ENCODE measurements around the gene SCUBE1. TPM values are rescaled to one million over a fixed set of nuclear protein-coding genes. Genes with fewer than 3 reads are reported as not detected.

Gene SCUBE1
- total and polyA plus RNA-seq, 2 of the 4 experiments (the other 2 are of a cell fraction): not detected

GRCh38 chr22:43152003-43152356 lies 191.2 kb downstream of the SCUBE1 start:
- Histone ChIP-seq H3K79me1 (ENCODE audit: low read depth in 1 of 2, low read length in 2 of 2) (peaks cover 7 to 55% of the 10 kb centered on the region in 2 experiments), H3K4me1 (ENCODE audit: control insufficient read depth, insufficient read depth, low read length) (peaks cover 11% of the 10 kb centered on the region), H3K9me1 (ENCODE audit: insufficient read depth, low read length) (peaks cover 13% of the 10 kb centered on the region; the same call in 1 of the 2 replicates), H3K4me3 (ENCODE audit: insufficient read depth, low read depth, low read length) (peak overlapping the region; percentile 76), H3K27me3 (ENCODE audit: control insufficient read depth, insufficient read depth, low read length) (no peaks in the 10 kb centered on the region), H4K91ac (ENCODE audit: insufficient read depth, low read depth, low read length) (peak overlapping the region; percentile 76), H2AK9ac (replicated peaks; ENCODE audit: low read depth, low read length, poor library complexity) (peak overlapping the region; percentile 91), H3K14ac (replicated peaks; ENCODE audit: low read depth, low read length) (peak overlapping the region; percentile 89), H3K9me3 (ENCODE audit: control insufficient read depth, insufficient read depth, low read length) (no peaks in the 10 kb centered on the region), H2BK20ac (ENCODE audit: low read depth, low read length) (no peak overlapping the region; the same call in 1 of the 2 replicates), H3K18ac (ENCODE audit: low read depth, low read length) (no peak overlapping the region), H3K56ac (ENCODE audit: extremely low read depth, insufficient read depth, low read length) (no peak overlapping the region), H2AK5ac (ENCODE audit: low read depth, low read length) (peak overlapping the region; percentile 71), H3K4me2 (ENCODE audit: low read depth, low read length) (peak overlapping the region; percentile 98), H2BK5ac (ENCODE audit: low read depth, low read length, poor library complexity, severe bottlenecking) (peak overlapping the region; percentile 61), H2BK120ac (ENCODE audit: low read depth, low read length) (peak overlapping the region; percentile 44; the same call in 1 of the 2 replicates), H4K20me1 (ENCODE audit: insufficient read depth, low read length) (peaks cover 27% of the 10 kb centered on the region), H2BK15ac (ENCODE audit: low read depth, low read length) (no peak overlapping the region), H4K5ac (ENCODE audit: low read depth, low read length) (peak overlapping the region; percentile 59; the same call in 1 of the 2 replicates), H3K9ac (ENCODE audit: low read depth, low read length) (peak overlapping the region; percentile 71), H3K27ac (ENCODE audit: insufficient read depth, low read length) (peak overlapping the region; percentile 82), H3K4ac (ENCODE audit: low read depth, low read length) (peak overlapping the region; percentile 84), H3K23ac (ENCODE audit: low read depth, low read length) (peak overlapping the region; percentile 58; the same call in 1 of the 2 replicates), H3K36me3 (ENCODE audit: control insufficient read depth, insufficient read depth, low read length) (peaks cover 2% of the 10 kb centered on the region; the same call in 1 of the 2 replicates), H4K8ac (ENCODE audit: low read depth in 2 of 2, low read length in 2 of 2) (peak overlapping the region; percentile 32 to 72), H2AFZ (replicated peaks; ENCODE audit: low read length, poor library complexity) (peak overlapping the region; percentile 96)
- BruUV-seq (replicated peaks): no TSS peak
- ChIA-PET CTCF (interaction anchor here (0.7 kb wide), 1 partner anchor 36 kb away, joined by 3 read pairs; no protein-coding TSS in a partner anchor), POLR2A (ENCODE audit: unreplicated experiment) (no interaction called here)
- peak; percentile 1; the same call in 1 of the 2 replicates for ATAC-seq (ENCODE audit: low read depth)
- in situ Hi-C loops (cut with MboI; ENCODE audit: low sequenced_read_pairs) (no loop called here), intact Hi-C loops (cut with micrococcal nuclease) (no loop called here), dilution Hi-C loops (cut with HindIII; ENCODE audit: low sequenced_read_pairs, unreplicated experiment) (no loop called here)
- 24% methylated on average over 10 of the region's 18 CpGs; no CpG with 5 or more reads in 1 of the 2 experiments for WGBS, 2 experiments (ENCODE audit: extremely low coverage in 2 of 2, insufficient read length in 1 of 2)
- TF ChIP-seq RAD21 (IDR thresholded peaks at IDR 0.05; ENCODE audit: low read length) (no peak), BHLHE40 (IDR thresholded peaks at IDR 0.05; ENCODE audit: low read depth, low read length) (no peak), USF2 (IDR thresholded peaks at IDR 0.05; ENCODE audit: low read depth, low read length) (no peak), RFX5 (IDR thresholded peaks at IDR 0.05; ENCODE audit: low read depth, low read length) (no peak), MXI1 (IDR thresholded peaks at IDR 0.05; ENCODE audit: borderline replicate concordance, low read depth, low read length) (no peak), POLR2A (IDR thresholded peaks at IDR 0.05; ENCODE audit: low read depth, low read length) (no peak), CEBPB (IDR thresholded peaks at IDR 0.05; ENCODE audit: low read depth, low read length) (no peak), CTCF (conservative IDR thresholded peaks at IDR 0.05; ENCODE audit: low read depth, low read length) (no peak), ELK1 (IDR thresholded peaks at IDR 0.05; ENCODE audit: borderline replicate concordance, low read depth, low read length) (no peak), MAFK (IDR thresholded peaks at IDR 0.05; ENCODE audit: low read depth, low read length) (no peak), FOS (IDR thresholded peaks at IDR 0.05; ENCODE audit: low read depth, low read length) (no peak), SMC3 (IDR thresholded peaks at IDR 0.05; ENCODE audit: low read depth, low read length) (no peak), RCOR1 (IDR thresholded peaks at IDR 0.05; ENCODE audit: insufficient replicate concordance, low read length) (no peak), MAZ (IDR thresholded peaks at IDR 0.05; ENCODE audit: borderline replicate concordance, low read depth, low read length) (no peak), NFE2L2 (IDR thresholded peaks at IDR 0.05; ENCODE audit: low read depth, low read length) (no peak), CHD1 (IDR thresholded peaks at IDR 0.05; ENCODE audit: low read depth, low read length) (no peak)
- DNase-seq: no peak

All from IMR-90 (cell line).